Transverse colon (tissue), 3 donors: ENCODE data around the gene SFXN2.

ENCODE experiments used
- CTCF ChIP-seq, 5 experiments: fragments of 200-600 bp in 3 of 5; fragments of 450-650 bp in 2 of 5; sonication (generic) in 3 of 5; IDR thresholded peaks; 1 replicate in 2 of 5; 2 replicates in 3 of 5; pipeline ENCODE4 v1.5.1; 2016 to 2017; ENCODE audit warnings: antibody characterized with exemption in 5 of 5, inconsistent platforms in 3 of 5, mild to moderate bottlenecking in 2 of 5, moderate library complexity in 1 of 5
- POLR2A ChIP-seq: fragments of 450-650 bp; IDR thresholded peaks from one replicate; pipeline ENCODE4 v1.6.1; 2016; ENCODE audit warnings: antibody characterized with exemption, mild to moderate bottlenecking, moderate library complexity

GRCh38 chr10:102691285-102692066 lies 23.0 kb upstream of the SFXN2 start:
- TF ChIP-seq CTCF (IDR thresholded peaks at IDR 0.05): no peak
- no peak for TF ChIP-seq POLR2A
